Measurements from ENCODE around the gene CROT. TPM values are rescaled to one million over a fixed set of nuclear protein-coding genes. Genes with fewer than 3 reads are reported as not detected.

CROT gene, protein sequence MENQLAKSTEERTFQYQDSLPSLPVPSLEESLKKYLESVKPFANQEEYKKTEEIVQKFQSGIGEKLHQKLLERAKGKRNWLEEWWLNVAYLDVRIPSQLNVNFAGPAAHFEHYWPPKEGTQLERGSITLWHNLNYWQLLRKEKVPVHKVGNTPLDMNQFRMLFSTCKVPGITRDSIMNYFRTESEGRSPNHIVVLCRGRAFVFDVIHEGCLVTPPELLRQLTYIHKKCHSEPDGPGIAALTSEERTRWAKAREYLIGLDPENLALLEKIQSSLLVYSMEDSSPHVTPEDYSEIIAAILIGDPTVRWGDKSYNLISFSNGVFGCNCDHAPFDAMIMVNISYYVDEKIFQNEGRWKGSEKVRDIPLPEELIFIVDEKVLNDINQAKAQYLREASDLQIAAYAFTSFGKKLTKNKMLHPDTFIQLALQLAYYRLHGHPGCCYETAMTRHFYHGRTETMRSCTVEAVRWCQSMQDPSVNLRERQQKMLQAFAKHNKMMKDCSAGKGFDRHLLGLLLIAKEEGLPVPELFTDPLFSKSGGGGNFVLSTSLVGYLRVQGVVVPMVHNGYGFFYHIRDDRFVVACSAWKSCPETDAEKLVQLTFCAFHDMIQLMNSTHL
- 29.7 TPM for total RNA-seq

DNA sequence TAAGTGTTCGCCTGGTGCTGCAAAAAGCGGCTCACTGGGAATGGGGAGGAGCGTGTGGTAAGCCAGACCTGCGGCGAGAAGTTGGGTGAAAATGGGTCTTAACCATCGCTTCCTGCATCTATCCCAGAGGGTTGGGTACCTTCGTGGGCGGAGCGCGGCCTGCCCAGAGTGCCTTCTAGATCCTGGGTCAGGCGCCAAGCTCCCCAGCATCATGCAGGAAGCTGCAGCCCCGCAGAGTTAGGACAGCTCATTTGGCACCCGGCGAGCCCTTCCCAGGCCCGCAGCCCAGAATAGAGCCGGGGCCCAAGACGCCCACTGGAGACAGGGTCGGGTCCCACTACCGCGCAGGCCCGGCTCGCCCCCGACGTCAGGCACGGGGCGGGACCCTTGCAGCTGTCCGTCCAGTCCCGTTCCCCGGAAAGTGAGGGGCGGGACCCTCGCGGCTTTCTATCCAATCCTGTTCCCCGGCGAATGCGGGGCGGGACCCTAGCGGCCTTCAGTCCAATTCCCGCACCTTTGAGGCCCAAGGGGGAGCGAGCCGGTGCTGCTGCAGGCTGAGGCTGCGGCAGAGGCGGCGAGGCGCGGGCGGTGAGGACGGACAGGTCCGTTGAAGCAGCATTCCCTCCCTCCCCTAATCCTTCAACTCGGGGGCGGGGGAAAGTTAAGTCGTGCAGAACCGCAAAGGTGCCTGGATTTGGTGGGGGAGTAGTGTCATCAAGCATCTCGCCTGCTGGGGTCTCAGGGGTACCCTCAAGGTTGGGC is at the start of gene CROT:
Gene CROT (plus strand): TSS at position 499 of the 762 bp plus-strand sequence. CDS start 3,405 bp downstream, outside the sequence.

Small RNAs within 50 kb of the gene (small RNA-seq; reads per million reads assigned to genes)
- gene RF02195 (ENCODE audit: low replicate concordance) (not detected), gene RF02196 (ENCODE audit: low replicate concordance) (not detected)

Other genes with a start within 250 kb of the CROT start
- gene DMTF1, start 193.2 kb upstream of the CROT start, total RNA-seq = 424 TPM
- 3.1 TPM for gene TMEM243, start 125.9 kb upstream of the CROT start, total RNA-seq
- 4.1 TPM for gene ABCB4, start 130.0 kb downstream of the CROT start, total RNA-seq

Data from parietal lobe (tissue), 2 donors.